PC-9 (cell line): Measurements from ENCODE around the gene KDM4C. TPM values are rescaled to one million over a fixed set of nuclear protein-coding genes. Genes with fewer than 3 reads are reported as not detected.

Experiments used
- BruUV-seq: library from RNA; stranded (reverse); fragments of 400-500 nt; replicated peaks from 2 replicates; lab custom pipeline; 2021; lab: Mats Ljungman, UMichigan
- CTCF ChIA-PET: fragments of 300-600 bp; sonication (Branson Sonifier 250); formaldehyde crosslinking; loops from one replicate; lab custom pipeline; 2022; ENCODE audit warnings: antibody characterized with exemption; lab: Charles Lee
- POLR2A ChIA-PET: fragments of 300-600 bp; sonication (Branson Sonifier 250); formaldehyde crosslinking; loops from one replicate; lab custom pipeline; 2022; ENCODE audit warnings: antibody characterized with exemption; ENCODE audit not compliant: unreplicated experiment; lab: Charles Lee
- DNase-seq, 2 experiments: peaks; one replicate each; pipeline versions ENCODE4 v3.0.0 to v3.0.0-alpha.2; 2015 to 2022; ENCODE audit warnings: mixed read lengths in 1 of 2
- H2AFZ ChIP-seq: fragments of 200-600 bp; sonication (generic); 2 replicates; pipeline ENCODE4 v1.8.1; 2017; ENCODE audit warnings: antibody characterized with exemption
- H3F3A ChIP-seq: fragments of 200-600 bp; sonication (generic); 2 replicates; pipeline ENCODE4 v1.8.1; 2017; ENCODE audit warnings: antibody characterized with exemption, mild to moderate bottlenecking, low read depth; ENCODE audit not compliant: insufficient read depth
- H3K27ac ChIP-seq: fragments of 200-600 bp; sonication (generic); 2 replicates; pipeline ENCODE4 v1.6.1; 2016; ENCODE audit warnings: mixed run types
- H3K27me3 ChIP-seq: fragments of 200-600 bp; sonication (generic); 2 replicates; pipeline ENCODE4 v1.6.1; 2016; ENCODE audit warnings: low read depth, mixed run types; ENCODE audit not compliant: insufficient read depth
- H3K36me3 ChIP-seq: fragments of 200-600 bp; sonication (generic); 2 replicates; pipeline ENCODE4 v1.6.1; 2016; ENCODE audit warnings: low read depth, mixed run types
- H3K4me1 ChIP-seq: fragments of 200-600 bp; sonication (generic); replicated peaks from 2 replicates; pipeline ENCODE4 v1.6.1; 2016; ENCODE audit warnings: mixed run types; ENCODE audit not compliant: insufficient read depth
- H3K4me2 ChIP-seq: fragments of 200-600 bp; sonication (generic); 2 replicates; pipeline ENCODE4 v1.6.1; 2017; ENCODE audit warnings: mixed run types
- H3K4me3 ChIP-seq: fragments of 200-600 bp; sonication (generic); 2 replicates; pipeline ENCODE4 v1.6.1; 2016; ENCODE audit warnings: mixed run types
- H3K79me2 ChIP-seq: fragments of 200-600 bp; sonication (generic); 2 replicates; pipeline ENCODE4 v1.6.1; 2017; ENCODE audit warnings: low read depth, mixed run types
- H3K9me2 ChIP-seq: fragments of 200-600 bp; sonication (generic); 2 replicates; pipeline ENCODE4 v1.8.1; 2017; ENCODE audit warnings: mild to moderate bottlenecking; ENCODE audit not compliant: insufficient read depth
- H3K9me3 ChIP-seq: fragments of 200-600 bp; sonication (generic); 2 replicates; pipeline ENCODE4 v1.8.1; 2016; ENCODE audit warnings: low read depth; ENCODE audit not compliant: insufficient read depth
- H4K20me1 ChIP-seq: fragments of 200-600 bp; sonication (generic); 2 replicates; pipeline ENCODE4 v1.8.1; 2017; ENCODE audit not compliant: insufficient read depth
- CTCF ChIP-seq: fragments of 200-600 bp; sonication (generic); conservative IDR thresholded peaks from 2 replicates; pipeline ENCODE4 v1.6.1; 2017; ENCODE audit warnings: mixed run types, antibody characterized with exemption, mild to moderate bottlenecking, moderate library complexity
- EZH2 ChIP-seq: fragments of 200-600 bp; sonication (generic); IDR thresholded peaks from 2 replicates; pipeline ENCODE4 v1.8.0; 2017; ENCODE audit warnings: antibody characterized with exemption, low read depth
- intact Hi-C: fragments of 100-400 bp; cut with micrococcal nuclease; formaldehyde crosslinking; loops from one replicate; pipeline ENCODE4 v1.10.0; 2022; ENCODE audit not compliant: unreplicated experiment
- total RNA-seq: library from RNA; stranded (reverse); gene quantifications from 2 replicates; pipeline ENCODE4 v1.2.3, GENCODE V29; 2021

The KDM4C gene
- total RNA-seq, 1 experiment from 2014 or later = 12.9 TPM

GRCh38 chr9:6997330-6997729, 239.6 kb downstream of the KDM4C start:
- Histone ChIP-seq H3K27me3 (no peaks in the 10 kb centered on the region), H3K4me1 (no peaks in the 10 kb centered on the region), H3F3A (no peaks in the 10 kb centered on the region), H3K9me2 (no peaks in the 10 kb centered on the region), H3K27ac (no peak overlapping the region), H3K4me2 (no peak overlapping the region), H4K20me1 (no peaks in the 10 kb centered on the region), H3K9me3 (no peaks in the 10 kb centered on the region), H3K79me2 (no peaks in the 10 kb centered on the region), H3K36me3 (no peaks in the 10 kb centered on the region), H3K4me3 (no peak overlapping the region), H2AFZ (no peak overlapping the region)
- TF ChIP-seq CTCF (no peak), EZH2 (no peak)
- DNase-seq = no peak
- ChIA-PET POLR2A (no interaction called here), CTCF (no interaction called here)
- BruUV-seq = no TSS peak
- intact Hi-C loops = no loop called here

GRCh38 chr9:6999794-7000193, 242.0 kb downstream of the KDM4C start:
- Histone ChIP-seq H3K9me2 (no peaks in the 10 kb centered on the region), H3K27ac (no peak overlapping the region), H3K79me2 (no peaks in the 10 kb centered on the region), H3K36me3 (no peaks in the 10 kb centered on the region), H3K9me3 (no peaks in the 10 kb centered on the region), H3F3A (no peaks in the 10 kb centered on the region), H3K27me3 (no peaks in the 10 kb centered on the region), H4K20me1 (no peaks in the 10 kb centered on the region), H3K4me3 (no peak overlapping the region), H3K4me1 (no peaks in the 10 kb centered on the region), H3K4me2 (no peak overlapping the region), H2AFZ (no peak overlapping the region)
- intact Hi-C loops = no loop called here
- no TSS peak for BruUV-seq
- TF ChIP-seq EZH2 = no peak
- TF ChIP-seq CTCF = no peak
- ChIA-PET POLR2A (no interaction called here), CTCF (no interaction called here)
- no peak for DNase-seq

- BruUV-seq = no TSS peak
- POLR2A ChIA-PET = no interaction called here
- no peak overlapping the region for H3K4me3 ChIP-seq
- no peak overlapping the region for H2AFZ ChIP-seq
- H3K79me2 ChIP-seq = no peaks in the 10 kb centered on the region
- no peaks in the 10 kb centered on the region for H3F3A ChIP-seq
- no peaks in the 10 kb centered on the region for H3K36me3 ChIP-seq
- no peaks in the 10 kb centered on the region for H3K4me1 ChIP-seq
- H3K9me3 ChIP-seq = no peaks in the 10 kb centered on the region
- CTCF ChIA-PET = no interaction called here
- H3K9me2 ChIP-seq = no peaks in the 10 kb centered on the region
- intact Hi-C loops = no loop called here
- H3K4me2 ChIP-seq = no peak overlapping the region
- no peak overlapping the region for H3K27ac ChIP-seq
- TF ChIP-seq EZH2 (no peak), CTCF (no peak)
- no peaks in the 10 kb centered on the region for H3K27me3 ChIP-seq
- H4K20me1 ChIP-seq = no peaks in the 10 kb centered on the region
- DNase-seq = no peak
Measured at GRCh38 chr9:7001571-7001970, 243.8 kb downstream of the KDM4C start.
